Pulmonary artery endothelial cell (primary cell): ENCODE measurements around the gene GPR183. TPM values are rescaled to one million over a fixed set of nuclear protein-coding genes. Genes with fewer than 3 reads are reported as not detected.
"Not testable (repeated sequence)": the region's sequence is repeated elsewhere in the genome, so short reads cannot be mapped to it uniquely, and the experiment has no call there.

ENCODE experiments used
- DNase-seq: peaks from one replicate; pipeline ENCODE4 v3.0.0-alpha.2; 2011; ENCODE audit warnings: low read depth, low spot score
- total RNA-seq: library from RNA; depleted of rRNA; stranded (reverse); fragments of >200 nt; gene quantifications from 2 replicates; pipeline ENCODE4 v1.2.3, GENCODE V29; 2014

Gene GPR183
- total RNA-seq, 1 donor from 2014 or later: not detected

GRCh38 chr13:99249606-99250005, 57.6 kb downstream of the GPR183 start:
- not testable (repeated sequence) for DNase-seq

GRCh38 chr13:99249178-99249577, 58.0 kb downstream of the GPR183 start:
- DNase-seq: not testable (repeated sequence)

DNA sequence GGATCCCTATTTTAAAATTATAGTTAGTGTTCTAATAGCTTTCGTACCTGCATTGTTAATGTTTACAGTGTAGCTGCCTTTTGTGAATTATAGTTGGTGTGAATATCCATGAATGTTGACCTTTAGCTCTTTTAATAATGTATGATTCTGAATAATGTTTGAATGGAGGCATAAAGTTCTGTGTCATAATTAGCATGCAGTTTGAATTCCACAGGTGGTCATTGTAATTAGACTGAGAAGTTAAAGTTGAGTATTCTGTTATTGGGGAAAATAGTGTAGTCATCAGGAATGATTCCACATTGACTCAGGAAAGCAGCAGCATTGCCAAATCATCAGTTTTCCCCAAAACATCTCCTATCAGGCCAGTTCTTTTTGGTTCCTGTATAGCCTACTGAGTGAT, 61.1 kb downstream of the GPR183 start:
- no peak for DNase-seq

Other genes with a start within 250 kb of the GPR183 start
- gene UBAC2, start 106.5 kb downstream of the GPR183 start, total RNA-seq: 33.8 and 34.7 TPM in 2 replicates
- gene GPR18, start 49.0 kb downstream of the GPR183 start, total RNA-seq: not detected in 2 replicates
- 104 and 138 TPM in 2 replicates for gene TM9SF2, start 194.1 kb upstream of the GPR183 start, total RNA-seq